OCI-LY1 (cell line): Measurements from ENCODE around the gene SSC5D.

Source experiments
- H2AFZ ChIP-seq: fragments of 200-600 bp; sonication (generic), shearing (Covaris generic); 2 replicates; pipeline ENCODE4 v1.6.0; 2014; ENCODE audit warnings: antibody characterized with exemption, mild to moderate bottlenecking, low read length
- H3F3A ChIP-seq: fragments of 200-600 bp; sonication (generic), shearing (Covaris generic); 2 replicates; pipeline ENCODE4 v1.6.0; 2014; ENCODE audit warnings: mild to moderate bottlenecking, antibody characterized with exemption, low read length, moderate library complexity; ENCODE audit not compliant: insufficient read depth
- H3K27ac ChIP-seq: fragments of 200-600 bp; sonication (generic); 2 replicates; pipeline ENCODE4 v1.5.1; 2014; ENCODE audit warnings: low read length, mixed run types, mild to moderate bottlenecking, low read depth; ENCODE audit not compliant: poor library complexity, severe bottlenecking
- H3K27me3 ChIP-seq: fragments of 200-600 bp; sonication (generic); 2 replicates; pipeline ENCODE4 v1.6.0; 2014; ENCODE audit warnings: antibody characterized with exemption, mild to moderate bottlenecking, low read length, moderate library complexity; ENCODE audit not compliant: insufficient read depth
- H3K36me3 ChIP-seq: fragments of 200-600 bp; sonication (generic); 2 replicates; pipeline ENCODE4 v1.6.1; 2014; ENCODE audit warnings: mild to moderate bottlenecking, antibody characterized with exemption, low read length, moderate library complexity, mixed read lengths; ENCODE audit not compliant: insufficient read depth
- H3K4me1 ChIP-seq: fragments of 200-600 bp; sonication (generic); 2 replicates; pipeline ENCODE4 v1.5.1; 2014; ENCODE audit warnings: mild to moderate bottlenecking, low read length, moderate library complexity; ENCODE audit not compliant: insufficient read depth, severe bottlenecking
- H3K4me2 ChIP-seq: fragments of 200-600 bp; sonication (generic), shearing (Covaris generic); 2 replicates; pipeline ENCODE4 v1.6.1; 2014; ENCODE audit warnings: low read length
- H3K4me3 ChIP-seq: fragments of 200-600 bp; sonication (generic); 2 replicates; pipeline ENCODE4 v1.5.1; 2014; ENCODE audit warnings: low read length, low read depth, mild to moderate bottlenecking, mixed read lengths; ENCODE audit not compliant: poor library complexity, severe bottlenecking
- H3K79me2 ChIP-seq: fragments of 200-600 bp; shearing (Covaris generic); 2 replicates; pipeline ENCODE4 v1.6.1; 2016; ENCODE audit warnings: mixed run types, low read length, mixed read lengths; ENCODE audit not compliant: insufficient read depth
- H3K9ac ChIP-seq: fragments of 200-600 bp; sonication (generic), shearing (Covaris generic); 2 replicates; pipeline ENCODE4 v1.6.1; 2014; ENCODE audit warnings: mild to moderate bottlenecking, low read length, mixed read lengths
- H3K9me2 ChIP-seq: fragments of 200-600 bp; sonication (generic), shearing (Covaris generic); 2 replicates; pipeline ENCODE4 v1.6.1; 2014; ENCODE audit warnings: low read depth, mild to moderate bottlenecking, low read length, mixed read lengths
- H3K9me3 ChIP-seq: fragments of 200-600 bp; shearing (Covaris generic); 2 replicates; pipeline ENCODE4 v1.6.1; 2014; ENCODE audit warnings: low read length, mixed read lengths
- H4K20me1 ChIP-seq: fragments of 200-600 bp; sonication (generic), shearing (Covaris generic); 2 replicates; pipeline ENCODE4 v1.6.0; 2016; ENCODE audit warnings: mild to moderate bottlenecking, low read length; ENCODE audit not compliant: insufficient read depth
- CTCF ChIP-seq: fragments of 200-600 bp; sonication (generic), shearing (Covaris generic); IDR thresholded peaks from 2 replicates; pipeline ENCODE4 v1.5.1; 2017; ENCODE audit warnings: mild to moderate bottlenecking, antibody characterized with exemption, low read length, moderate library complexity, mixed read lengths
- EZH2 ChIP-seq: fragments of 200-600 bp; sonication (generic), shearing (Covaris generic); IDR thresholded peaks from 2 replicates; pipeline ENCODE4 v1.8.0; 2017; ENCODE audit warnings: borderline replicate concordance, mixed run types, mild to moderate bottlenecking, antibody characterized with exemption, low read length, moderate library complexity, mixed read lengths

SSC5D gene

GRCh38 chr19:55491546-55492360, 3.5 kb downstream of the SSC5D start:
- no peaks in the 10 kb centered on the region for H3K36me3 ChIP-seq
- no peak overlapping the region for H2AFZ ChIP-seq
- H3F3A ChIP-seq, result no peaks in the 10 kb centered on the region
- no peaks in the 10 kb centered on the region for H3K4me1 ChIP-seq
- peaks cover 10% of the 10 kb centered on the region; the same call in 1 of the 2 replicates for H3K27me3 ChIP-seq
- TF ChIP-seq EZH2, result no peak
- no peak for TF ChIP-seq CTCF
- H3K79me2 ChIP-seq, result no peaks in the 10 kb centered on the region
- H4K20me1 ChIP-seq, result no peaks in the 10 kb centered on the region
- no peak overlapping the region for H3K9ac ChIP-seq
- H3K4me3 ChIP-seq, result no peak overlapping the region
- H3K9me3 ChIP-seq, result no peaks in the 10 kb centered on the region
- no peak overlapping the region for H3K4me2 ChIP-seq
- no peaks in the 10 kb centered on the region for H3K9me2 ChIP-seq
- no peak overlapping the region for H3K27ac ChIP-seq

DNA sequence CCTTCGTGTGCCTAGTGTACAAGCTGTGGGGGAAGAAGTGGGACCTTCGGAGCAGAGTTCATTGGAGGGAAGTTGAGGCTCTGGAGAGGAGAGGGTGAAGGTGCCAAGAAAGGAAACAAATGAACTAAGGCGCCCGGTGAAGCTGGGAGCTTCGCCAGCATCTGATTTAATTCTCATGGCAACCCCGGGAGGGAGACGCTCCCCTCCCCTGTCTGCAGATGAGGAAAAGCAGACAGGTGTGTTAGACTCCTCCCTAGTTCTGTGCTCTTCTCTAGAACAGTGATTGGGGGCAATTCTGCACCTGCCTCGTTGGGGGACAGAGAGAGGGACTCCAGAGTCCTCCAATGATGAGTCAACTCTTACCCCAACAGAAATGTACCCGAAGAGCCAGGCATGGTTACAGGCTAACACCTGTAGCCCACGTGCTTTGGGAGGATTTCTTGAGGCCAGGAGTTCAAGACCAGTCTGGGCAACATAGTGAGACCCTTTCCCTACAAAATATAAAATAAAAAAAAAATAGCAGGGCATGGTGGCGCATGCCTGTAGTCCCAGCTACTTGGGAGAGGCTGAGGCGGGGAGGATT, 4.2 kb downstream of the SSC5D start:
- H3K4me3 ChIP-seq, result no peak overlapping the region
- no peaks in the 10 kb centered on the region for H4K20me1 ChIP-seq
- no peaks in the 10 kb centered on the region for H3K36me3 ChIP-seq
- H3K9ac ChIP-seq, result no peak overlapping the region
- no peaks in the 10 kb centered on the region for H3K9me3 ChIP-seq
- peaks cover 10% of the 10 kb centered on the region; the same call in 1 of the 2 replicates for H3K27me3 ChIP-seq
- H3K4me2 ChIP-seq, result no peak overlapping the region
- no peaks in the 10 kb centered on the region for H3K79me2 ChIP-seq
- no peak overlapping the region for H2AFZ ChIP-seq
- no peaks in the 10 kb centered on the region for H3K9me2 ChIP-seq
- H3K4me1 ChIP-seq, result no peaks in the 10 kb centered on the region
- TF ChIP-seq EZH2, result no peak
- H3K27ac ChIP-seq, result no peak overlapping the region
- no peaks in the 10 kb centered on the region for H3F3A ChIP-seq

DNA sequence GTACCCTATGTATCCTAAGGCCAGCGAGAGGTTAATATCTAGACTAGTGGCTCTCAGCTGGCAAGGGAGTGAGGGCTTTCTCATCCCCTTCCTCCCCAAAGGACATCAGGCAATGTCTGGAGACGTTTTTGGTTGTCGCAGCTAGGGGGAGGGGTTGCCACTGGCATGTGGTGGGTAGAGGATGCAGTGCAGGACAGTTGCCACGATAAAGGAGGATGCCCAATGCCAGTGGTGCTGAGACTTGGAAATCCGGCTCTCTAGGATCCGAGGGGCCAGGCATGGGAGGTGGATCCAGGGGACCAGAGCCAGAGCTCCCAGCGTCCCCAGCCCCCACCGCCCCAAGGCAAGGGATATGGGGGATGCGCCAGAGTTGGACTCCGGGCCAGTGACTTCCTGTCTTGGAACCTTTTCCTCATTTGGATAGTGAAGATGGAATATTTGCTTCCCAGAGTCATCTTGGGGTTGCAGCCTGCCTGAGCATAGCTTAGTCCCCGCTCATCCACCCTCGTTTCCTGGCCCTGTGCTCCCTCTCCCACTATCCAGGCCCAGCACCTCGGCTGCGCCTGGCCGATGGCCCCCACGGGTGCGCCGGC, 4.9 kb downstream of the SSC5D start:
- Histone ChIP-seq H3K9ac (no peak overlapping the region), H3K4me2 (no peak overlapping the region), H3K4me3 (no peak overlapping the region), H3K36me3 (no peaks in the 10 kb centered on the region), H3K79me2 (no peaks in the 10 kb centered on the region), H3K9me2 (no peaks in the 10 kb centered on the region), H3K27ac (no peak overlapping the region), H3K4me1 (no peaks in the 10 kb centered on the region), H4K20me1 (no peaks in the 10 kb centered on the region), H3F3A (no peaks in the 10 kb centered on the region), H2AFZ (no peak overlapping the region), H3K27me3 (peaks cover 10% of the 10 kb centered on the region; the same call in 1 of the 2 replicates), H3K9me3 (no peaks in the 10 kb centered on the region)
- no peak for TF ChIP-seq EZH2
- no peak for TF ChIP-seq CTCF
